Fibroblast of pulmonary artery (primary cell): ENCODE measurements around the gene GZF1.

Experiments
- DNase-seq: peaks from one replicate; pipeline ENCODE4 v3.0.0-alpha.2; 2010; ENCODE audit warnings: low read depth
- H3K4me3 ChIP-seq: replicated peaks from 2 replicates; pipeline ENCODE4 v1.5.1; 2011; ENCODE audit warnings: low read depth, mild to moderate bottlenecking, control low read depth, low read length, moderate library complexity
- TF ChIP-seq, protein P1 (sequence below): IDR thresholded peaks from 2 replicates; pipeline ENCODE4 v1.5.1; 2011; ENCODE audit warnings: mild to moderate bottlenecking, control low read depth, low read length, inconsistent platforms; ENCODE audit errors: missing control alignments

The GZF1 gene

DNA sequence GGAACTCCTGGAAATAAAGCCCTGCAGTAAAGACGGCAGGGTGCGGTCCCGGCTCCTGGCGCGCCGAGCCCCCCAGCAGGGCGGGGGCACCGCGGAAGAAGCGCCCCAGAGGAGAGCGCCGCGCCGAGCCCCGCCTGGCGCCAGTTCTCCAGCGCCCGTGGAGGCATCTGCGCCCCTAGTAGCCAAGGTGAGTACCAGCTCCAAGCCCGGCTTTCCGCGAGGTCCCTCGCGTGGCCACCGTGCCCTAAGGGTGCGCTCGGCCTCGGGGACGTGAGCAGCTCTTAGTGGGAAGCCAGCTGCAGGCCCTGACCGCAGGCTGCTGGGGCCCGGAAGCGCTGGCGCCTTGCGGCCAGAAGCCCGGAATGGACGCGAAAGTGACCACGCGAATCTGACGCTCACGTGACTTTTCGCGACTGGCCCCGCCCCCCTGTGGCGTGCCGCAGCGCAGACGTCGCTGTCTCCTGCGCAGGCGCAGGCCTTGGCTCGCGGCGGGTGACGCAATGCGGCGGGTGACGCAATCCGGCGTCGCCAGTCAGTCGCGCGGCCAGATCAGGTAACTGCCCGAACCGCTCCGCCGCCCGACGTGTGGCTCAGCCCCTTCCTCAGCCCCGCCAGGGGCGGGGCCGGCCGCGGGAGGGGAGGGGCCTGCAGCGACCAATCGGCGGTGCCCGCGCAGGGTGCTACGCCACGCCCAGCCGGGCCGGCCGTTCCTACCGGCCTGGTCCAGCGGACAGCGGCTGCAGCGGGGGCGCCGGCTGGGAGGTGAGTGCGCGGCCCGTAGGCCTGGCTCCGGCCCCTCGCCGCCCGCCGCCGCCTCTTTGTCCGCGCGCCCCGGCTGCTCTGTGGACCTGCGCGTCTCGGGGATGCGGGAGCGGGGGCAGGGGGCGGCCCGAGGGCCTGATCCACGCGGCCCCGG is at the start of gene GZF1:
GZF1 (plus strand) TSS at position 707 of the 916 bp plus-strand sequence. CDS start 2,202 bp downstream, outside the sequence.
- peak within 1 kb of the TSS; percentile 78 for H3K4me3 ChIP-seq
- TF ChIP-seq, protein P1, sequence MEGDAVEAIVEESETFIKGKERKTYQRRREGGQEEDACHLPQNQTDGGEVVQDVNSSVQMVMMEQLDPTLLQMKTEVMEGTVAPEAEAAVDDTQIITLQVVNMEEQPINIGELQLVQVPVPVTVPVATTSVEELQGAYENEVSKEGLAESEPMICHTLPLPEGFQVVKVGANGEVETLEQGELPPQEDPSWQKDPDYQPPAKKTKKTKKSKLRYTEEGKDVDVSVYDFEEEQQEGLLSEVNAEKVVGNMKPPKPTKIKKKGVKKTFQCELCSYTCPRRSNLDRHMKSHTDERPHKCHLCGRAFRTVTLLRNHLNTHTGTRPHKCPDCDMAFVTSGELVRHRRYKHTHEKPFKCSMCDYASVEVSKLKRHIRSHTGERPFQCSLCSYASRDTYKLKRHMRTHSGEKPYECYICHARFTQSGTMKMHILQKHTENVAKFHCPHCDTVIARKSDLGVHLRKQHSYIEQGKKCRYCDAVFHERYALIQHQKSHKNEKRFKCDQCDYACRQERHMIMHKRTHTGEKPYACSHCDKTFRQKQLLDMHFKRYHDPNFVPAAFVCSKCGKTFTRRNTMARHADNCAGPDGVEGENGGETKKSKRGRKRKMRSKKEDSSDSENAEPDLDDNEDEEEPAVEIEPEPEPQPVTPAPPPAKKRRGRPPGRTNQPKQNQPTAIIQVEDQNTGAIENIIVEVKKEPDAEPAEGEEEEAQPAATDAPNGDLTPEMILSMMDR = no peak
- DNase-seq = peak; percentile 99

DNA sequence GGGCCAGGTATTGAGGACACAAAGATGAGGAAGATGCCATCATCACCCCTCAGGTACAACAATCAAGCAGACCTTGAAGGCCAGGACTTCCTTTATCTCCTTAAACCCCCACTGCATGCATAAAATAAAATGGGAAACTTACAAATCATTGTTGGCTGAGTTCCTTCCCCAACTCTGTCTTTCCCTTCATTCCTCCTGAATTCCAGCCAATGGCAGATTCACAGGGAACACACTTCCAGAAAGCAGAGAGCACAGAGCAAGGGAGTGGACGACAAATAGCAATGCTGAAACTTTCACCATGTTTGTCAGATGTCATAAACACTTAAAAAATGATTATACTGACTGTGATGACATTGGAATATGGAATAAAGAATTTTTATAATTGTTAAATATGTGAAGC is 48.7 kb upstream of the GZF1 start:
- TF ChIP-seq, protein P1 = no peak
- H3K4me3 ChIP-seq = no peak overlapping the region
- no peak for DNase-seq

DNA sequence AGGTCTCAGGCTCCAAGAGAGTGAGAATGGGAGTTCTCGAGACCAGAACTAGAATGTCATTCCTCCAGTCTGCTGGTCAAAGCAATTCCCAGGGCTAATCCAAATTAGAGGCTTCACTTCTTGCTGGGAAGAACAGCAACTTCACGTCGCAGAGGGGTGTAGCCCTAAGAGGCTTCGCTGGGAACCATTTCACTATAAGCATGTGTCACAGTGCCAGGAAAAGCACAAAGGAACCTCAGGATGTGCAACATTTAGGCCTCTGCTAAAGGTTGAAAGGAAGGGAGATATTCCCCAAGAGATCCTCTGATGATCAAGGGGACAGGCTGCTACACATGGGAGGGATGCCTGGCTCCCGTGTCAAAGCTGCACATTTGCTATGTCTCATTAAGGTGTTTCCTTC is 47.3 kb upstream of the GZF1 start:
- H3K4me3 ChIP-seq = no peak overlapping the region
- DNase-seq = no peak
- TF ChIP-seq, protein P1 = no peak

DNA sequence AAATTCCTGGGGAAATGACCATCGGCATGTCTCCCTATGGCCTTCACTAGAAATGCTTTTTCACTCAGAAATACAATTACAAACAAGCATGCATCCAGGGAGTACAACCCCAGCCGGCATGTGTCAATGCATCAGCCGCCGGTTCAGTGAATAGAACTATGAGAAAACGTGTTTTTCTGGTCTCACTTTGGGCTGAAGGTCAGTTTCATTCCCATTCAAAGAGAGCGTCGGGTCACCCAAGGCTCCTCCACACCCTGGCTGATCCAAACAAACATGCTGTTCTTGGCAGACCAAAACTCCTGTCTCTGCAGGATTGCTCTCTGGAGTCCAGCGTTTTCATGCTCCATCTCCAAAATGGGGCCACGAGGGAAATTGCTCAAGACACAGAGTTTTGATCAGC is 46.9 kb upstream of the GZF1 start:
- H3K4me3 ChIP-seq = no peak overlapping the region
- no peak for DNase-seq
- TF ChIP-seq, protein P1 = no peak

DNA sequence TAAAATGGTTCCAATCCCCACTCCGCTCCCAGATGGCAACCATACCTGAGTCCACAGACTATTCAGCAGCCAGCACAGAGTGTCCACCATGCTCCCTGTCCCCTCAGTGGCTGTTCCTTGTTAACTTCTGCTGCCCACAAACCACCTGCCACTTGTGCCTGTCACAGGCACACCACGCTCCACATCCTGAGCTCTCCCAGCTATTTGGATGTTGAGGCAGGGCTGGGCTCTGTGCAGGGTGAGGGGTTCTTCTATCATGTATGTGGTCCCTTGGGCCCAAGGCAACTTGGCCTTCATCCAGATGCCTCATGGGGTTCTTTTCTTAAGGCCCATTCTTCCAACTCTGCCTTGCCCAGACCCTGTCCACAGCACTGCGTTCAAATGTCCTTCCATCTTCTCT is 45.4 kb upstream of the GZF1 start:
- no peak for DNase-seq
- no peak overlapping the region for H3K4me3 ChIP-seq
- TF ChIP-seq, protein P1 = no peak

DNA sequence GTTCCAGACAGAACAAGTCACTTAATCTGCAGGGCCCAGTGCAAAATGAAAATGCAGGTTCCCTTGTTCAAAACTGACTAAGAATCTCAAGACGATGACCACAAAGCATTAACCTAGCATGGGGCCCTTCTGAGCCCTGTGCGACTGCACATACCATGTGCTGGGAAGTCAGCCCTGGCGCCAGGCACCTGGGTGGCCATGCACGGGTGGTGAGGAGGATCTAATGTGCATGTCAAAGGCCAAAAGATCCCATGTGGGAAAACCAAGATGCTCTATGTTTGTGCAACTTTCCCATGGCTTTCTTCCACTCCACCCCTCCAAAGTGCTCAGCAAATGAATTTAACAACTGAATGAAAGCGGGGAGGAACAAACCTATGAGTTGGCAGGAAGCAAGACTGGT is 44.9 kb upstream of the GZF1 start:
- H3K4me3 ChIP-seq = no peak overlapping the region
- DNase-seq = no peak
- TF ChIP-seq, protein P1 = no peak
